ENCODE measurements around the gene NDUFS7.

- TF ChIP-seq POLR2A (IDR thresholded peaks at IDR 0.05) (no peak), CTCF (IDR thresholded peaks at IDR 0.05) (no peak)
Observed at GRCh38 chr19:1412323-1412923, 28.7 kb downstream of the NDUFS7 start.
